ENCODE data around the gene FGF1.

The FGF1 gene

GRCh38 chr5:142600611-142601358 is 85.1 kb downstream of the FGF1 start:
- ChIA-PET CTCF (interaction anchor here (0.6 to 1.9 kb wide), 5 partner anchors 15 to 317 kb away, joined by 3 to 8 read pairs (median 3); no protein-coding TSS in a partner anchor), POLR2A (no interaction called here)
- DNase-seq (ENCODE audit: extremely low spot score) = peak; percentile 31
- TF ChIP-seq L3MBTL2 (conservative IDR thresholded peaks at IDR 0.05) (no peak), CTBP1 (IDR thresholded peaks at IDR 0.05; ENCODE audit: borderline replicate concordance) (no peak), FOXK2 (IDR thresholded peaks at IDR 0.05) (no peak), HDGF (IDR thresholded peaks at IDR 0.05; ENCODE audit: borderline replicate concordance) (no peak), FOXM1 (IDR thresholded peaks at IDR 0.05; ENCODE audit: borderline replicate concordance) (no peak), BHLHE40 (IDR thresholded peaks at IDR 0.05; ENCODE audit: borderline replicate concordance) (no peak), ARNT (IDR thresholded peaks at IDR 0.05) (no peak), SUZ12 (IDR thresholded peaks at IDR 0.05) (no peak), NFRKB (IDR thresholded peaks at IDR 0.05) (no peak), FOXA1 (IDR thresholded peaks at IDR 0.05) (no peak), ZNF384 (IDR thresholded peaks at IDR 0.05) (no peak), LEF1 (IDR thresholded peaks at IDR 0.05; ENCODE audit: borderline replicate concordance) (no peak), TARDBP (IDR thresholded peaks at IDR 0.05) (no peak), SP1 (IDR thresholded peaks at IDR 0.05) (no peak), ELF4 (IDR thresholded peaks at IDR 0.05) (no peak)
- TF ChIP-seq, protein P1, sequence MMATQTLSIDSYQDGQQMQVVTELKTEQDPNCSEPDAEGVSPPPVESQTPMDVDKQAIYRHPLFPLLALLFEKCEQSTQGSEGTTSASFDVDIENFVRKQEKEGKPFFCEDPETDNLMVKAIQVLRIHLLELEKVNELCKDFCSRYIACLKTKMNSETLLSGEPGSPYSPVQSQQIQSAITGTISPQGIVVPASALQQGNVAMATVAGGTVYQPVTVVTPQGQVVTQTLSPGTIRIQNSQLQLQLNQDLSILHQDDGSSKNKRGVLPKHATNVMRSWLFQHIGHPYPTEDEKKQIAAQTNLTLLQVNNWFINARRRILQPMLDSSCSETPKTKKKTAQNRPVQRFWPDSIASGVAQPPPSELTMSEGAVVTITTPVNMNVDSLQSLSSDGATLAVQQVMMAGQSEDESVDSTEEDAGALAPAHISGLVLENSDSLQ (IDR thresholded peaks at IDR 0.05) = no peak

GRCh38 chr5:142600092-142600491 is 85.8 kb downstream of the FGF1 start:
- CTCF ChIA-PET = interaction anchor here (1.0 to 1.9 kb wide), 5 partner anchors 10 to 289 kb away, joined by 3 to 8 read pairs (median 4); no protein-coding TSS in a partner anchor
- POLR2A ChIA-PET = interaction anchor here (1.0 kb wide), 1 partner anchor 9 kb away, joined by 4 read pairs; no protein-coding TSS in a partner anchor
- no peak for DNase-seq (ENCODE audit: extremely low spot score)
- TF ChIP-seq ELF4 (IDR thresholded peaks at IDR 0.05) (no peak), L3MBTL2 (conservative IDR thresholded peaks at IDR 0.05) (no peak), BHLHE40 (IDR thresholded peaks at IDR 0.05; ENCODE audit: borderline replicate concordance) (no peak), ARNT (IDR thresholded peaks at IDR 0.05) (no peak), HDGF (IDR thresholded peaks at IDR 0.05; ENCODE audit: borderline replicate concordance) (no peak), FOXK2 (IDR thresholded peaks at IDR 0.05) (no peak), FOXA1 (IDR thresholded peaks at IDR 0.05) (no peak), FOXM1 (IDR thresholded peaks at IDR 0.05; ENCODE audit: borderline replicate concordance) (no peak), SUZ12 (IDR thresholded peaks at IDR 0.05) (no peak), LEF1 (IDR thresholded peaks at IDR 0.05; ENCODE audit: borderline replicate concordance) (no peak), NFRKB (IDR thresholded peaks at IDR 0.05) (no peak), TARDBP (IDR thresholded peaks at IDR 0.05) (no peak), ZNF384 (IDR thresholded peaks at IDR 0.05) (no peak), CTBP1 (IDR thresholded peaks at IDR 0.05; ENCODE audit: borderline replicate concordance) (no peak), SP1 (IDR thresholded peaks at IDR 0.05) (no peak)
- TF ChIP-seq, protein P1 (IDR thresholded peaks at IDR 0.05) = no peak

- no peak for DNase-seq (ENCODE audit: extremely low spot score)
- POLR2A ChIA-PET = interaction anchor here (0.5 kb wide), 1 partner anchor 635 kb away, joined by 3 read pairs; no protein-coding TSS in a partner anchor
- TF ChIP-seq BHLHE40 (IDR thresholded peaks at IDR 0.05; ENCODE audit: borderline replicate concordance) = no peak
- no peak for TF ChIP-seq FOXA1 (IDR thresholded peaks at IDR 0.05)
- TF ChIP-seq, protein P1 (IDR thresholded peaks at IDR 0.05) = no peak
- TF ChIP-seq ELF4 (IDR thresholded peaks at IDR 0.05) = no peak
- no peak for TF ChIP-seq TARDBP (IDR thresholded peaks at IDR 0.05)
- no peak for TF ChIP-seq FOXM1 (IDR thresholded peaks at IDR 0.05; ENCODE audit: borderline replicate concordance)
- no peak for TF ChIP-seq CTBP1 (IDR thresholded peaks at IDR 0.05; ENCODE audit: borderline replicate concordance)
- TF ChIP-seq HDGF (IDR thresholded peaks at IDR 0.05; ENCODE audit: borderline replicate concordance) = no peak
- TF ChIP-seq ARNT (IDR thresholded peaks at IDR 0.05) = no peak
- TF ChIP-seq SUZ12 (IDR thresholded peaks at IDR 0.05) = no peak
- TF ChIP-seq ZNF384 (IDR thresholded peaks at IDR 0.05) = no peak
- no peak for TF ChIP-seq SP1 (IDR thresholded peaks at IDR 0.05)
- no peak for TF ChIP-seq LEF1 (IDR thresholded peaks at IDR 0.05; ENCODE audit: borderline replicate concordance)
- TF ChIP-seq L3MBTL2 (conservative IDR thresholded peaks at IDR 0.05) = no peak
- no peak for TF ChIP-seq FOXK2 (IDR thresholded peaks at IDR 0.05)
- TF ChIP-seq NFRKB (IDR thresholded peaks at IDR 0.05) = no peak
- CTCF ChIA-PET = interaction anchor here (0.7 to 1.8 kb wide), 7 partner anchors 9 to 237 kb away, joined by 3 to 8 read pairs (median 5); no protein-coding TSS in a partner anchor
These were observed 87.6 kb downstream of the FGF1 start for GRCh38 chr5:142598338-142598700.

GRCh38 chr5:142597546-142598337 is 88.1 kb downstream of the FGF1 start:
- DNase-seq (ENCODE audit: extremely low spot score) = peak; percentile 13
- ChIA-PET POLR2A (no interaction called here), CTCF (interaction anchor here (0.9 to 1.6 kb wide), 2 partner anchors 13 to 107 kb away, joined by 5 to 8 read pairs; no protein-coding TSS in a partner anchor)
- TF ChIP-seq SP1 (IDR thresholded peaks at IDR 0.05) = no peak
- no peak for TF ChIP-seq FOXK2 (IDR thresholded peaks at IDR 0.05)
- no peak for TF ChIP-seq TARDBP (IDR thresholded peaks at IDR 0.05)
- no peak for TF ChIP-seq BHLHE40 (IDR thresholded peaks at IDR 0.05; ENCODE audit: borderline replicate concordance)
- no peak for TF ChIP-seq NFRKB (IDR thresholded peaks at IDR 0.05)
- TF ChIP-seq FOXM1 (IDR thresholded peaks at IDR 0.05; ENCODE audit: borderline replicate concordance) = no peak
- TF ChIP-seq SUZ12 (IDR thresholded peaks at IDR 0.05) = no peak
- TF ChIP-seq HDGF (IDR thresholded peaks at IDR 0.05; ENCODE audit: borderline replicate concordance) = no peak
- TF ChIP-seq LEF1 (IDR thresholded peaks at IDR 0.05; ENCODE audit: borderline replicate concordance) = no peak

DNA sequence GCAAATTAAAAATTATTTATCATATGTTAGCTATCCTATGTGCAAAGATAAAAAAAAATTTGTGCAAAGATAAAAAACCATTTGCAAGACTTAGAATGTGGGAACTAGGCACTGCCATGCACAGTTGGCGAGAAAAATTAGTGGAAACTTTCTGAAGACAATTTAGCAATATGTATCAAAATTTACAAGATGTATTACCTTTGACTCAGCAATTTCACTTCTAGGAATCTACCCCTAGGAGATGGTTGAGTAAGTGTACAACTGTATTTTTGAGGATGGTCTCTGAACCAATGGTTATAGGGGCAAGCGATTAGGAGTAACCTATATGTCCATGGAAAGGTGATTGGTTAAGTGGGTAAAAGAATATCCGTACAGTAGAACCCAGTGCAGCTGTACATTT is 88.9 kb downstream of the FGF1 start:
- POLR2A ChIA-PET = no interaction called here
- no peak for DNase-seq (ENCODE audit: extremely low spot score)
- CTCF ChIA-PET = no interaction called here
- TF ChIP-seq SP1 (IDR thresholded peaks at IDR 0.05) = no peak
- TF ChIP-seq TARDBP (IDR thresholded peaks at IDR 0.05) = no peak
- TF ChIP-seq SUZ12 (IDR thresholded peaks at IDR 0.05) = no peak
